SK-N-SH (cell line): ENCODE results near the gene AP1S1. TPM values are rescaled to one million over a fixed set of nuclear protein-coding genes. Genes with fewer than 3 reads are reported as not detected.

Experiments
- CTCF ChIA-PET: fragments of 300-600, 350-600 bp; formaldehyde crosslinking; extraction: SDS; loops from one replicate; lab custom pipeline; 2021; lab: Yijun Ruan, JAX
- POLR2A ChIA-PET: fragments of 350-600 bp; sonication (Branson Sonifier 250); formaldehyde crosslinking; extraction: SDS; loops from one replicate; lab custom pipeline; 2020; ENCODE audit warnings: antibody characterized with exemption, inconsistent platforms; lab: Yijun Ruan, JAX
- DNase-seq: peaks from one replicate; pipeline ENCODE4 v3.0.0; 2012
- H2AFZ ChIP-seq: fragments of 200-600 bp; sonication (generic); 2 replicates; pipeline ENCODE4 v1.8.1; 2016; ENCODE audit warnings: antibody characterized with exemption, mild to moderate bottlenecking, low read depth
- H3F3A ChIP-seq: fragments of 200-600 bp; sonication (generic); replicated peaks from 2 replicates; pipeline ENCODE3; 2016; ENCODE audit warnings: antibody characterized with exemption, mild to moderate bottlenecking; ENCODE audit not compliant: insufficient read depth
- H3K27ac ChIP-seq, 2 experiments: fragments of 200-500 bp in 1 of 2; fragments of 200-600 bp in 1 of 2; sonication (Bioruptor generic) in 1 of 2; sonication (generic), shearing (Covaris generic) in 1 of 2; 2 replicates each; pipeline versions ENCODE4 v1.5.1 to v1.6.1; 2014 to 2016; ENCODE audit warnings: low read depth in 2 of 2, inconsistent platforms in 1 of 2, low read length in 1 of 2, mild to moderate bottlenecking in 1 of 2, mixed read lengths in 1 of 2
- H3K27me3 ChIP-seq: fragments of 200-600 bp; sonication (generic), shearing (Covaris generic); 2 replicates; pipeline ENCODE4 v1.6.1; 2016; ENCODE audit warnings: mixed run types; ENCODE audit not compliant: insufficient read depth
- H3K36me3 ChIP-seq, 2 experiments: fragments of 200-500 bp in 1 of 2; fragments of 200-600 bp in 1 of 2; sonication (Bioruptor generic) in 1 of 2; sonication (generic) in 1 of 2; replicated peaks in 1 of 2; 2 replicates each; pipeline versions ENCODE3 to v1.5.1; 2014 to 2016; ENCODE audit warnings: low read length in 1 of 2, mild to moderate bottlenecking in 1 of 2; ENCODE audit not compliant: insufficient read depth in 2 of 2, control insufficient read depth in 1 of 2
- H3K4me1 ChIP-seq, 2 experiments: fragments of 200-500 bp in 1 of 2; fragments of 200-600 bp in 1 of 2; sonication (Bioruptor generic) in 1 of 2; sonication (generic), shearing (Covaris generic) in 1 of 2; 2 replicates each; pipeline versions ENCODE4 v1.5.1 to v1.6.1; 2014 to 2016; ENCODE audit warnings: low read depth in 1 of 2, low read length in 1 of 2, mixed run types in 1 of 2; ENCODE audit not compliant: insufficient read depth in 2 of 2, control insufficient read depth in 1 of 2
- H3K4me2 ChIP-seq: fragments of 200-600 bp; sonication (generic), shearing (Covaris generic); 2 replicates; pipeline ENCODE4 v1.6.1; 2017; ENCODE audit warnings: mixed run types
- H3K4me3 ChIP-seq, 2 experiments: fragments of 200-500 bp in 1 of 2; fragments of 200-600 bp in 1 of 2; sonication (Bioruptor generic) in 1 of 2; sonication (generic), shearing (Covaris generic) in 1 of 2; 2 replicates each; pipeline versions ENCODE4 v1.5.1 to v1.8.1; 2014 to 2016; ENCODE audit warnings: low read depth in 2 of 2, inconsistent platforms in 1 of 2, low read length in 1 of 2, mild to moderate bottlenecking in 1 of 2, mixed read lengths in 1 of 2, moderate library complexity in 1 of 2
- H3K79me2 ChIP-seq: fragments of 200-600 bp; sonication (generic); 2 replicates; pipeline ENCODE4 v1.8.1; 2017; ENCODE audit warnings: mild to moderate bottlenecking; ENCODE audit not compliant: insufficient read depth
- H3K9ac ChIP-seq: fragments of 200-600 bp; sonication (generic); 2 replicates; pipeline ENCODE4 v1.6.1; 2017; ENCODE audit warnings: mixed run types
- H3K9me2 ChIP-seq: fragments of 200-600 bp; sonication (generic); 2 replicates; pipeline ENCODE4 v1.6.1; 2017; ENCODE audit warnings: mixed run types
- H3K9me3 ChIP-seq: fragments of 200-600 bp; sonication (generic); 2 replicates; pipeline ENCODE4 v1.6.1; 2017; ENCODE audit warnings: mixed run types, mild to moderate bottlenecking, moderate library complexity
- H4K20me1 ChIP-seq: fragments of 200-600 bp; sonication (generic); 2 replicates; pipeline ENCODE4 v1.6.1; 2017; ENCODE audit warnings: mild to moderate bottlenecking, mixed run types; ENCODE audit not compliant: insufficient read depth
- CTCF ChIP-seq: fragments of 200-600 bp; sonication (generic); IDR thresholded peaks from 2 replicates; pipeline ENCODE4 v1.6.1; 2017; ENCODE audit warnings: antibody characterized with exemption, mild to moderate bottlenecking, moderate library complexity
- ELF1 ChIP-seq: IDR thresholded peaks from 2 replicates; pipeline ENCODE4 v1.4.0; 2012
- EZH2phosphoT487 ChIP-seq: fragments of 200-600 bp; sonication (generic); IDR thresholded peaks from 2 replicates; pipeline ENCODE4 v1.6.1; 2017; ENCODE audit warnings: low read depth, mixed run types, mild to moderate bottlenecking, antibody characterized with exemption, moderate library complexity, borderline replicate concordance
- FOXM1 ChIP-seq: IDR thresholded peaks from 2 replicates; pipeline ENCODE4 v1.4.0; 2012; ENCODE audit warnings: low read depth, mild to moderate bottlenecking
- GABPA ChIP-seq: IDR thresholded peaks from 2 replicates; pipeline ENCODE4 v1.4.0; 2012; ENCODE audit warnings: low read depth, mild to moderate bottlenecking
- GATA2 ChIP-seq: sonication (generic); formaldehyde crosslinking; IDR thresholded peaks from 2 replicates; pipeline ENCODE4 v1.5.0; 2020; ENCODE audit warnings: mild to moderate bottlenecking, missing genetic modification reagents
- IRF3 ChIP-seq: fragments of 150-350 bp; IDR thresholded peaks from 2 replicates; pipeline ENCODE4 v1.6.1; 2016; ENCODE audit warnings: mild to moderate bottlenecking, low read depth, low read length
- MEF2A ChIP-seq: IDR thresholded peaks from 2 replicates; pipeline ENCODE4 v1.4.0; 2012; ENCODE audit warnings: low read depth, borderline replicate concordance
- PBX3 ChIP-seq: IDR thresholded peaks from 2 replicates; pipeline ENCODE4; 2012
- RAD21 ChIP-seq: IDR thresholded peaks from 2 replicates; pipeline ENCODE4 v1.6.1; 2012; ENCODE audit warnings: mild to moderate bottlenecking, low read length
- RFX5 ChIP-seq: IDR thresholded peaks from 2 replicates; pipeline ENCODE4 v1.6.1; 2012; ENCODE audit warnings: mild to moderate bottlenecking, improper control_type of control experiment, low read length
- SIN3A ChIP-seq: IDR thresholded peaks from 2 replicates; pipeline ENCODE4 v1.6.1; 2012; ENCODE audit warnings: low read depth, mild to moderate bottlenecking, low read length, moderate library complexity, borderline replicate concordance
- TAF1 ChIP-seq: IDR thresholded peaks from 2 replicates; pipeline ENCODE4 v1.6.1; 2012; ENCODE audit warnings: low read depth, mild to moderate bottlenecking, low read length, moderate library complexity, borderline replicate concordance
- TCF12 ChIP-seq: IDR thresholded peaks from 2 replicates; pipeline ENCODE4 v1.4.0; 2012
- TEAD4 ChIP-seq: IDR thresholded peaks from 2 replicates; pipeline ENCODE4 v1.4.0; 2012; ENCODE audit warnings: mild to moderate bottlenecking, borderline replicate concordance; ENCODE audit not compliant: insufficient read depth
- USF1 ChIP-seq: IDR thresholded peaks from 2 replicates; pipeline ENCODE4 v1.4.0; 2012; ENCODE audit warnings: low read depth, borderline replicate concordance
- USF2 ChIP-seq: fragments of 150-350 bp; IDR thresholded peaks from 2 replicates; pipeline ENCODE4 v1.6.1; 2017; ENCODE audit warnings: antibody characterized with exemption, low read length, low read depth, borderline replicate concordance
- YY1 ChIP-seq: IDR thresholded peaks from 2 replicates; pipeline ENCODE4 v1.4.0; 2012; ENCODE audit warnings: low read depth, mild to moderate bottlenecking
- WGBS: methylation state at CpG from one replicate; pipeline ENCODE4 v1.1.6; 2017; ENCODE audit warnings: low lambda C conversion rate; 5-methylcytosine and 5-hydroxymethylcytosine counted together
- polyA plus RNA-seq, 3 experiments: library from polyadenylated mRNA; depleted of rRNA; stranded (reverse); fragments of >200 nt; gene quantifications; 2 replicates each; pipeline ENCODE4 v1.2.3, GENCODE V29; 2012

AP1S1 gene
- polyA plus RNA-seq, 1 of the 3 experiments (the other 2 are of a cell fraction): 616 TPM

GRCh38 chr7:101164071-101164840, 10.0 kb downstream of the AP1S1 start (continued):
- TF ChIP-seq GABPA: no peak
- no peak; the same call in 1 of the 2 replicates for TF ChIP-seq YY1
- TF ChIP-seq USF1: no peak
- no peak for TF ChIP-seq EZH2phosphoT487

- H3K9me3 ChIP-seq: no peaks in the 10 kb centered on the region
- H3K27ac ChIP-seq: peak within 1 kb of the TSS in 1 of 2 experiments; percentile 94; a peak in 3 of 4 replicates
- H3K36me3 ChIP-seq: peaks cover 7 to 9% of the 10 kb centered on the region in 2 experiments
- no peaks in the 10 kb centered on the region for H3K79me2 ChIP-seq
- WGBS: 2% methylated on average over 71 of the region's 74 CpGs
- DNase-seq: peak; percentile 97
- peaks cover 44% of the 10 kb centered on the region for H3F3A ChIP-seq
- peak within 1 kb of the TSS; percentile 98 for H3K4me2 ChIP-seq
- no peaks in the 10 kb centered on the region for H3K27me3 ChIP-seq
- CTCF ChIA-PET: interaction anchor here (0.7 to 3.8 kb wide), 13 partner anchors 9 to 271 kb away, joined by 3 to 21 read pairs (median 5); partner anchors contain the start of genes FIS1 and NAT16
- no peaks in the 10 kb centered on the region for H3K9me2 ChIP-seq
- peaks cover 36 to 66% of the 10 kb centered on the region in 2 experiments for H3K4me1 ChIP-seq
- POLR2A ChIA-PET: interaction anchor here (0.6 to 3.0 kb wide), 25 partner anchors 9 to 1230 kb away, joined by 3 to 43 read pairs (median 6); partner anchors contain the start of genes ACTL6B, AP1S1, FIS1 and NAT16
- peak within 1 kb of the TSS; percentile 20; the same call in 1 of the 2 replicates for H2AFZ ChIP-seq
- peaks cover 19% of the 10 kb centered on the region for H4K20me1 ChIP-seq
- no peak within 1 kb of the TSS for H3K9ac ChIP-seq
- peak within 1 kb of the TSS; percentile 56 to 61 for H3K4me3 ChIP-seq
- TF ChIP-seq ELF1 (peak; percentile 72), CTCF (no peak), RFX5 (no peak), IRF3 (no peak), PBX3 (peak; percentile 67), GATA2 (CRISPR knock-in tag) (no peak), TCF12 (no peak), RAD21 (no peak), FOXM1 (no peak), MEF2A (no peak), TAF1 (peak; percentile 77), SIN3A (peak; percentile 99; the same call in 1 of the 2 replicates), YY1 (peak; percentile 17; the same call in 1 of the 2 replicates), USF2 (peak; percentile 95), TEAD4 (peak; percentile 26; the same call in 1 of the 2 replicates), USF1 (peak; percentile 99)
Observed at GRCh38 chr7:101165075-101165957, 11.0 kb downstream of the AP1S1 start, which contains the start of gene VGF. VGF (minus strand) TSS chr7:101165569; CDS start chr7:101164843, 726 bp downstream.
